Activated effector memory CD4-positive, alpha-beta T cell treated with Interleukin-2 at 50 U/mL for 16 hours (primary cell): Measurements from ENCODE around the gene MLN.
"Not testable (repeated sequence)": the region's sequence is repeated elsewhere in the genome, so short reads cannot be mapped to it uniquely, and the experiment has no call there.

Experiments used
- DNase-seq: peaks from one replicate; pipeline ENCODE4 v3.0.0-alpha.2; 2020

The MLN gene

DNA sequence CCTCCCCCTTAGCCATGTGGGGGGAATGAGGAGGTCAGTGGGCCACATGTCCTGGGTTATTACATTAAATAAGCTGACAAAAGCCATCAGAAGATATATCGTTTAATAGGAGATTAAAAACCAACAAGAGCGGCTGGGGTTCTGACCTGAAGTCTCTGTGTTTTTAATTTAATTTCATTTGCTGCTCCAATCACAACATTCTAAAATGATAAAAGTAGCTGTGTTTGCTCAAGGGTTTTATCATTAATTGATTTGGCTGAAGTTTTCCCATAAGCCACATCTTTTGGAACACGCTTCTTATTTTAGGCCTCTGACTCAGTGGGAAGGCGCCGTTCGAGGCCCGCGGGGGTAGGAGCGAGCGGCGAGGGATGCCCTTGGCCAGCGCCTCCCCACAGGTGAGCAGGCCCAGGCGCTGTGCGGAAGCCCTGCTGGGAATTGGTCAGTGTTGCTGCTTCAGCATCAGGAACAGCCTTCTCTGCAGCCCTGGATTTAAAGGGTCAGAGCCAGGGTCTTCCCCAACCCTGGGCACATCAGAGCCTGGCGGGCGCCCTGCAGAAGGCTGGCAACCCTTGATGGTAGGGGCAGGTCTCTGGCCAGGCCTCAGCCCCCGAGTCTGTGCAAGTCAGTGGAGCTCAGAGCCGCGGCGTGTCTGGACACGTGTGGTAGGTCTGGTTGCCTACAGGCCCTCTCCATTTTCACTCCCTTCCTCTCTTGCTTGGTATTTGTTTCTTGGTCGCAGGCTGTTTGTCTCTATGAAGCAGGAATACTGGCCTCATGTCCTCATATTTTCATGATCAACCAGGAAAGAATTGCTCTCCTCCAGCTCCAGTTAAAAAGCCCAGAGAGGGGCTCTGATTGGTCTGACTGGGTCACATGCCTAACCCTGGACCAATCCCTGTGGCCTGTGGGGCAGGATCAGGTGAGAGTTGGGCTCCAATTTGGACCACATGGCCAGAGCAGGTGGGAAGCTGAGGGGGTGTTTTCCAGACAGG is 30.9 kb upstream of the MLN start:
- no peak for DNase-seq

- no peak for DNase-seq
Measured at GRCh38 chr6:33833599-33833998, 29.8 kb upstream of the MLN start.

DNA sequence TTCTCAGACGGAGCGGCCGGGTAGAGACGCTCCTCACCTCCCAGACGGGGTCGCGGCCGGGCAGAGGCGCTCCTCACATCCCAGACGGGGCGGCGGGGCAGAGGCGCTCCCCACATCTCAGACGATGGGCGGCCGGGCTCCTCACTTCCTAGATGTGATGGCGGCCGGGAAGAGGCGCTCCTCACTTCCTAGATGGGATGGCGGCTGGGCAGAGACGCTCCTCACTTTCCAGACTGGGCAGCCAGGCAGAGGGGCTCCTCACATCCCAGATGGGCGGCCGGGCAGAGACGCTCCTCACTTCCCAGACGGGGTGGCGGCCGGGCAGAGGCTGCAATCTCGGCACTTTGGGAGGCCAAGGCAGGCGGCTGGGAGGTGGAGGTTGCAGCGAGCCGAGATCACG is 29.0 kb upstream of the MLN start:
- DNase-seq = not testable (repeated sequence)

- not testable (repeated sequence) for DNase-seq
Measured at GRCh38 chr6:33831725-33832124, 27.9 kb upstream of the MLN start.

GRCh38 chr6:33830635-33831240 is 26.9 kb upstream of the MLN start:
- DNase-seq = no peak

- DNase-seq = no peak
Measured at GRCh38 chr6:33828764-33829731, 25.2 kb upstream of the MLN start.

DNA sequence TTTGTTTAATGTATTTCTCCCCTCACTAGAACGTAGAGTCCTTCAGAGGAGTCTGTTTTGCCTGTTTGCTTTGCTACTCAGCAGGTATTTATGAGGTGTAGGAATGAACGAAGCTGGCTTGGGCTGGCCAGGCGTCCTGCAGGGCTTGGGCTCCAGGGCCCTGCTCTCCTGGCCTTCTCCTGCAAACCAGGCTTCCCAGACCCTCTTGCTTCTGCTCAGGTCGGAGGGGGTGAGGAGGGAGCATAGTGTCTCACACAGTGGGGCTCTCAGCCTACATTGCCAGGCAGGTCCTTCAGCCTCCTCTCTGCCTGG is 24.6 kb upstream of the MLN start:
- DNase-seq = no peak

DNA sequence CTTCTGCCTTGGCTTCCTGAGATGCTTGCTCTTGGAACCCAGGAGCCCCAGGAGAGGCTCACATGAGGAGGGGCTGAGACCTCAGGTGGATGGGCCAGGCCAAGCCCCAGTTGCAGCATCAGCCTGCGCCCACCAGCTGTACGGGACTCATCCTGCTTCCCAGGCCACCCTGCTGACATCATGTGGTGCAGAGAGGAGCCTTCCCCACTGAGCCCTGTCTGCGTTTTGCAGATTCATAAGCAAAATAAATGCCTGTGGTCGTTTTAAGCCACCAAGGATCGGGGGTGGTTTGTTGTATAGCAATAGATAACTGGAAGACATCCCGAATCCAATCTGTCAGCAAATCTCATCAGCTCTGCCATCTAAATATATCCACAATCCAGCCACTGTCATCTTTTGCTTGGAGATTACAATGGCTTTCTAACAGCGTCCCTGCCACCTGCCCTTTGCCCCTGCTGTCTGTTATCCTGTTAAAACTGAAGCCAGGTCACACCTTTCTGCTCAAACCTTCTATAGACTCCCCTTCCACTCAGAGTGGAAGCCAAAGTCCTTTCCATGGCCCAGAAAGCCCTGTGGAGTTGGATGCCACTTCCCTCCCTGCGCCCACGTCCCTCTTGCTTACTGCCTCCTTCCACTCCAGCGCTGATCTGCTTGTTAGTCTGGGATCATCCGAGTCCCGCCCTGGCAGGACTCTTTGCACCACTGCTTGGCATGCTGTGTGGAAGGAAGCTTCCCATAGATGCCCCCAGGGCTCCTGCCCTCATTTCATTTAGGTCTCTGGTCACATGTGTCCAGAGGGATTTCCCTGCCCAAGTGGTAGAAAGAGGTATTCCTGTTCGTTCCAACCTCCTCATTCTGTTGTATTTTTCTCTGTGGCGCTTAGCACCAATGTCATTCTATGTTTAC is 24.0 kb upstream of the MLN start:
- no peak for DNase-seq

DNA sequence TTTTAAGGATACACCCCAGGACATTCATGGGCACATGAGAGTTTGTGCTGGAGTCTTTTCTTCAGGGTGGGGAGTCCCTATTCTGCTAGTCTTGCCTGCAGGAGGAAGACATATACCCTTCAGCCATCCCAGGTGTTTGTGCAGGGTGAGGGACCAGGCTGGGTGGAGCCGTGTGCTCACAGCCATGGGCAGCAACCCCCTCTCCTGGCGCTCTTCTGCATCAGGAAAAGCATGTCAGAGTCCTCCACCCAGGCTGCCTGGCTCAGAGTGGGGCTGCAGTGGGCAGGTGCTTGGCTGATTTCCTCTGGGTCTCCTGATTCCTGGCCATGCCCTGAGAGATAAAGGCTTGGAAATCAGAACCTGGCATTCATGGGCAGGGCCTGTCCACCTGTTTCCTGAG is 22.7 kb upstream of the MLN start:
- no peak for DNase-seq

- DNase-seq = no peak
Measured at GRCh38 chr6:33824461-33825154, 20.8 kb upstream of the MLN start.

- DNase-seq = no peak
Measured at GRCh38 chr6:33823806-33824205, 20.0 kb upstream of the MLN start.

GRCh38 chr6:33822575-33823395 is 19.0 kb upstream of the MLN start:
- DNase-seq = no peak

DNA sequence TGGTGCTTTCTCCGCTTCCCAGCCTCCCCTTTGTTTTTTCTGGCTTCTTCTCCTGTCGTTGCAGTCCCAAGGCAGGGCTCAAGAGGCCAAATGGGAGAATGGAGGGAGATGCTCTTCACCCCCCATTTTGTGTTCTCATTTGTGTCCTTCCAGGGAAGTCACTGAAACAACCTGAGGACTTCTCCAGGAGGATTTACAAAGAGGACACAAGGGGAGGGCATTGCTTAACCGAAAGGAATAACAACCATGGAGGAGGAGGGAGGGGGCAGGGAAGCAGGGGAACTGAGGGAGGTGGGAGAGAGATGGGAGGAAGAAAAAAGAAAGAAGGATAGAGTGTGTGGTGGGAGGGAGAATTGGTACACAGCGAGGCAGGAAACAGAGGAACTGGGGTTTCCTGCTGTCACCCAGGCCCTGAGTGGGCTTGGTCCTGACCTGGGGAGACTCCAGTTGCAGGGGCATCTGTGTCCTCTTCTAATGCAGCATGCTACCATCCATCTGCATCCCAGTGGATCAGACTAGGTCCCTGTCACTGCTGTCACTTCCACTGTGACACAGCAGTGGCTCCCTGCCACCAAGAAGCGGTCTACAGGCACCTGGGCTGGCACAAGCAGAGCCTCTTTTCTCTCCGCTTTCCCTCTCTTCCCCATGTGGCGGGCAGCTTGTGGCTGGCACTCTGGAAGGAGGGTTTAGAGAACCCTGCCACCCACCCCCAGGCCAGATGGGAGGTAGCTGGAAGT is 17.1 kb upstream of the MLN start:
- no peak for DNase-seq

- no peak for DNase-seq
Measured at GRCh38 chr6:33820243-33820642, 16.4 kb upstream of the MLN start.

DNA sequence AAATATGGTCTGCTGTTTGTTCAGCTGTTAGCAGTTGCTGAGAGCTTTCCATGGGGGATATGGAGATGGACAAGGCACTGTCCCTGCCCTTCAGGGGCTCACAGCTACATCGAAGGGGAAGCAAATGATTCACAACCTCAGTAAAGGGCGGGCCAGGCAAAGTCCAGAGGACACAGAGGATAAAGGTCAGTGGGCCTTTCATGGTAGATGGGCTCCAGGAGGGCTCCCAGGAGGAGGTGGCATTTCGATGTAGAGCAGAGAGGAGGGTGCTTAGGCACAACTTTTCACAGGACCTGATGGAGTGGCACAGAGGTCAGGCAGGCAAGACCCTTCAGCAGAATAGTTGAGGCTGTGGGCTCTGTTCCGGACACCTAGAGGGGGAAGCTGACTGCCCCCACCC is 15.2 kb upstream of the MLN start:
- no peak for DNase-seq

DNA sequence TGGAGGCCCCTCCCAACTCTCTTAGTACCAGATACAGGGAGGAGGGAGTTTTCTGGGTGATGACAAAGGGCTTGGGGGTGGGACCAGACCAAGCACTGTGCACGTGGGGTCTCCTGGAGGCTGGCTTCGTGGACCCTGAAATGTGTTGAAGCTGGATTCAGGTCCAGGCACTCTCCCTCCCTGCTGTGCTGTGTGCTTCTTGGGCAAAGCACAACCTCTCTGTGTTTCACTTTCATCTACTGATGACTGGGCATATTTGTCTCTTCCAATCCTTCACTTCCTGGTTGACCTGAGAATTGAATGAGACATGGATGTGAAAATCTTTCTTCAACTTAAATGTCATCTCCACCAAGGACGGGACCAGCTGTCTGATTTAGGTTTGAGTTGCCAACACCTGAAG is 14.5 kb upstream of the MLN start:
- DNase-seq = no peak

DNA sequence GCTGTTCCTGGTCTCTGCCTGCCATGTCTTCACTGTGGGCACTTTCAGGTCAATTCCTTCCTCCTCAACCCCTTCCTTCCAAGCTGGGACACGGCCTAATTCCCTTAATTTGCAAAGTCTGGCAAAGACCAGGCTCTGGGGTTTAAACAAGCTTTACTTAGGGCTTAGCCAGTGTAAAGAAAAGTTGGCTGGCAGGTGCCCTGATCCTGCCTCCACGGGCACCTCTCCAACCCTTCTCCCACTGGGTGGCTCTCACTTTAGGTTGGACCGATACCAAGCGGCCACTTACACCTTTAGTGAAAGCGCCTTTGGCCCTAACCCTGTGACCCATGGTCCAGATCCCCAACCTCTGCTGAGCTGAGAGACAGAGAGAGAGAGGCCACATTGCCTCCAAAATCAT is 13.7 kb upstream of the MLN start:
- no peak for DNase-seq

DNA sequence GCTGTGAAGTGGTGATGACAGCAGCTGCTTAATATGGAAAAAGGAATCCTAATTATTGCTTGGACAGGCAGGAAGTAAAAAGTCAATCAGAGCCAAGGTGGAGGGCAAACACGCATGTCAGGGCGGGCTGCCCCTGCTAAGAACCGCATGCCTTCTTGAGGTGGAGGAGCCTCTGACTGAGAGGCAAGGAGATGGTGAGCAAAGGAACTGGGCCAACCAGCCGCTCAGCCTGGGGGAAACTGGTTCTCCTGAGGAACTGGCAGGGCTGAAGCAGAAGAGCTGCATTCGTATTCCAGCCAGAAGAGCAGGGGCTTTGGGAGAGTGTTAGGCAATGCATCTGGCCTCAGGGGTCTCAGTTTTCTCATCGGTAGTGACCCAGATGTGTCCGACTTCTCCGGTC is 13.1 kb upstream of the MLN start:
- no peak for DNase-seq

GRCh38 chr6:33815854-33816253 is 12.1 kb upstream of the MLN start:
- DNase-seq = no peak
